GM18505 (cell line): ENCODE measurements around the gene DSG2.

Experiments used
- ATAC-seq: cut with Tn5 transposase; IDR thresholded peaks from one replicate; pipeline ENCODE4 v1.9.1; 2021; ENCODE audit not compliant: unreplicated experiment
- POLR2A ChIP-seq: IDR thresholded peaks from 4 replicates; pipeline ENCODE4 v1.6.1; 2011; ENCODE audit warnings: borderline replicate concordance; ENCODE audit not compliant: insufficient read depth, insufficient read length; ENCODE audit errors: extremely low read depth

Gene DSG2

DNA sequence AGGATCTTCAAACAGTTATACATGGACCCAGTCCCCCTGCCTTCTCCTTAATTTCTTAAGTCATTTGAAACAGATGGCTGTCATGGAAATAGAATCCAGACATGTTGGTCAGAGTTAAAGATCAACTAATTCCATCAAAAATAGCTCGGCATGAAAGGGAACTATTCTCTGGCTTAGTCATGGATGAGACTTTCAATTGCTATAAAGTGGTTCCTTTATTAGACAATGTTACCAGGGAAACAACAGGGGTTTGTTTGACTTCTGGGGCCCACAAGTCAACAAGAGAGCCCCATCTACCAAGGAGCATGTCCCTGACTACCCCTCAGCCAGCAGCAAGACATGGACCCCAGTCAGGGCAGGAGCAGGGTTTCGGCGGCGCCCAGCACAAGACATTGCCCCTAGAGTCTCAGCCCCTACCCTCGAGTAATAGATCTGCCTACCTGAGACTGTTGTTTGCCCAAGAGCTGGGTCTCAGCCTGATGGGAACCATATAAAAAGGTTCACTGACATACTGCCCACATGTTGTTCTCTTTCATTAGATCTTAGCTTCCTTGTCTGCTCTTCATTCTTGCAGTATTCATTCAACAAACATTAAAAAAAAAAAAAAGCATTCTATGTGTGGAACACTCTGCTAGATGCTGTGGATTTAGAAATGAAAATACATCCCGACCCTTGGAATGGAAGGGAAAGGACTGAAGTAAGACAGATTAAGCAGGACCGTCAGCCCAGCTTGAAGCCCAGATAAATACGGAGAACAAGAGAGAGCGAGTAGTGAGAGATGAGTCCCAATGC, 98.3 kb downstream of the DSG2 start:
- ATAC-seq, result no peak
- no peak for TF ChIP-seq POLR2A

DNA sequence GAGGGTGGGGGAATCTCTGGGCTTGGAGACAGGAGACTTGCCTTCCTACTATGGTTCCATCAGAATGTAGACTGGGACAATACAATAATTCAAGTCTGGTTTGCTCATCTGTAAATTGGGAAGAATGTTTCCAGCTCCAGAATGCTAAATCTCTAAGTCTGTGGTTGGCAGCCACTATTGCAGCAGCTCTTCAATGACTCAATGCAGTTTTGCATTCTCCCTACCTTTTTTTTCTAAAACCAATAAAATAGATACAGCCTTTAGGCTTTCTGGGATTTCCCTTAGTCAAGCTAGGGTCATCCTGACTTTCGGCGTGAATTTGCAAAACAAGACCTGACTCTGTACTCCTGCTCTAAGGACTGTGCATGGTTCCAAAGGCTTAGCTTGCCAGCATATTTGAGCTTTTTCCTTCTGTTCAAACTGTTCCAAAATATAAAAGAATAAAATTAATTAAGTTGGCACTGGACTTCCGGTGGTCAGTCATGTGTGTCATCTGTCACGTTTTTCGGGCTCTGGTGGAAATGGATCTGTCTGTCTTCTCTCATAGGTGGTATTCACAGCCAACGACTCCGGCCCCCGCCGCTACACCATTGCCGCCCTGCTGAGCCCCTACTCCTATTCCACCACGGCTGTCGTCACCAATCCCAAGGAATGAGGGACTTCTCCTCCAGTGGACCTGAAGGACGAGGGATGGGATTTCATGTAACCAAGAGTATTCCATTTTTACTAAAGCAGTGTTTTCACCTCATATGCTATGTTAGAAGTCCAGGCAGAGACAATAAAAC, 100.2 kb downstream of the DSG2 start:
- no peak for TF ChIP-seq POLR2A
- no peak for ATAC-seq
